ENCODE measurements around the gene PTK7.

The PTK7 gene

GRCh38 chr6:43043310-43043709, 32.8 kb upstream of the PTK7 start:
- Histone ChIP-seq H3K79me2 (ENCODE audit: insufficient read depth, low read length) (no peaks in the 10 kb centered on the region), H3K36me3 (ENCODE audit: insufficient read depth, low read length) (peaks cover 63% of the 10 kb centered on the region), H3K4me2 (ENCODE audit: insufficient read depth, low read length) (no peak overlapping the region), H3K4me3 (ENCODE audit: low read depth in 1 of 2, low read length in 2 of 2) (no peak overlapping the region), H3K27ac (ENCODE audit: low read length) (no peak overlapping the region), H3K27me3 (ENCODE audit: insufficient read depth, low read length, poor library complexity) (no peaks in the 10 kb centered on the region), H3K4me1 (ENCODE audit: insufficient read depth, low read length) (no peaks in the 10 kb centered on the region), H4K20me1 (ENCODE audit: insufficient read depth, low read length) (no peaks in the 10 kb centered on the region), H3K9me3 (ENCODE audit: insufficient read depth, low read length, severe bottlenecking) (no peaks in the 10 kb centered on the region), H2AFZ (ENCODE audit: low read depth, low read length) (no peak overlapping the region), H3K9ac (ENCODE audit: low read depth, low read length) (no peak overlapping the region)
- no peak for ATAC-seq (ENCODE audit: insufficient read depth, low read depth)
- no peak for DNase-seq
- TF ChIP-seq EZH2 (IDR thresholded peaks at IDR 0.05; ENCODE audit: borderline replicate concordance, low read depth, low read length, severe bottlenecking) (no peak), CTCF (IDR thresholded peaks at IDR 0.05; ENCODE audit: borderline replicate concordance, extremely low read depth, low read length, poor library complexity, severe bottlenecking) (no peak)

- H3K27me3 ChIP-seq (ENCODE audit: insufficient read depth, low read length, poor library complexity): no peaks in the 10 kb centered on the region
- DNase-seq (no peak), ATAC-seq (ENCODE audit: insufficient read depth, low read depth) (no peak)
- H3K9me3 ChIP-seq (ENCODE audit: insufficient read depth, low read length, severe bottlenecking): no peaks in the 10 kb centered on the region
- no peak overlapping the region for H3K9ac ChIP-seq (ENCODE audit: low read depth, low read length)
- no peak overlapping the region for H3K4me3 ChIP-seq (ENCODE audit: low read depth in 1 of 2, low read length in 2 of 2)
- H3K79me2 ChIP-seq (ENCODE audit: insufficient read depth, low read length): no peaks in the 10 kb centered on the region
- no peak overlapping the region for H3K27ac ChIP-seq (ENCODE audit: low read length)
- H3K36me3 ChIP-seq (ENCODE audit: insufficient read depth, low read length): peaks cover 64% of the 10 kb centered on the region
- H3K4me2 ChIP-seq (ENCODE audit: insufficient read depth, low read length): no peak overlapping the region
- TF ChIP-seq CTCF (IDR thresholded peaks at IDR 0.05; ENCODE audit: borderline replicate concordance, extremely low read depth, low read length, poor library complexity, severe bottlenecking) (no peak), EZH2 (IDR thresholded peaks at IDR 0.05; ENCODE audit: borderline replicate concordance, low read depth, low read length, severe bottlenecking) (no peak)
- H3K4me1 ChIP-seq (ENCODE audit: insufficient read depth, low read length): no peaks in the 10 kb centered on the region
- H4K20me1 ChIP-seq (ENCODE audit: insufficient read depth, low read length): no peaks in the 10 kb centered on the region
- H2AFZ ChIP-seq (ENCODE audit: low read depth, low read length): no peak overlapping the region
These were observed 30.7 kb upstream of the PTK7 start for GRCh38 chr6:43045371-43045930.

- no peak for DNase-seq
- Histone ChIP-seq H3K79me2 (ENCODE audit: insufficient read depth, low read length) (peaks cover 10% of the 10 kb centered on the region), H3K4me3 (ENCODE audit: low read depth in 1 of 2, low read length in 2 of 2) (no peak overlapping the region), H3K36me3 (ENCODE audit: insufficient read depth, low read length) (peaks cover 57% of the 10 kb centered on the region), H3K9me3 (ENCODE audit: insufficient read depth, low read length, severe bottlenecking) (no peaks in the 10 kb centered on the region), H3K27ac (ENCODE audit: low read length) (no peak overlapping the region), H2AFZ (ENCODE audit: low read depth, low read length) (no peak overlapping the region), H4K20me1 (ENCODE audit: insufficient read depth, low read length) (no peaks in the 10 kb centered on the region), H3K4me1 (ENCODE audit: insufficient read depth, low read length) (peaks cover 23% of the 10 kb centered on the region), H3K9ac (ENCODE audit: low read depth, low read length) (no peak overlapping the region), H3K27me3 (ENCODE audit: insufficient read depth, low read length, poor library complexity) (no peaks in the 10 kb centered on the region), H3K4me2 (ENCODE audit: insufficient read depth, low read length) (no peak overlapping the region)
- no peak for ATAC-seq (ENCODE audit: insufficient read depth, low read depth)
- TF ChIP-seq EZH2 (IDR thresholded peaks at IDR 0.05; ENCODE audit: borderline replicate concordance, low read depth, low read length, severe bottlenecking) (no peak), CTCF (IDR thresholded peaks at IDR 0.05; ENCODE audit: borderline replicate concordance, extremely low read depth, low read length, poor library complexity, severe bottlenecking) (no peak)
These were observed 28.1 kb upstream of the PTK7 start for GRCh38 chr6:43047998-43048397.

All from DND-41 (cell line).